H9 (cell line): ENCODE results near the gene DNAI1. TPM values are rescaled to one million over a fixed set of nuclear protein-coding genes. Genes with fewer than 3 reads are reported as not detected.

ENCODE experiments used
- DNase-seq: peaks from one replicate; pipeline ENCODE4 v3.0.0-alpha.2; 2017
- H2AFZ ChIP-seq: one replicate; pipeline ENCODE4 v1.6.1; 2013; ENCODE audit warnings: mild to moderate bottlenecking, low read length, control low read depth, moderate library complexity
- H2AK5ac ChIP-seq: 2 replicates; pipeline ENCODE4 v1.6.1; 2013; ENCODE audit warnings: low read length, control low read depth, mixed read lengths; ENCODE audit not compliant: insufficient read length
- H2BK120ac ChIP-seq: one replicate; pipeline ENCODE4 v1.6.1; 2013; ENCODE audit warnings: low read depth, mild to moderate bottlenecking, low read length, control low read depth, inconsistent platforms; ENCODE audit not compliant: poor library complexity, severe bottlenecking
- H2BK12ac ChIP-seq: 2 replicates; pipeline ENCODE4 v1.6.1; 2013; ENCODE audit warnings: low read length, control low read depth, mixed read lengths, low read depth; ENCODE audit not compliant: insufficient read length
- H2BK15ac ChIP-seq: 2 replicates; pipeline ENCODE4 v1.6.1; 2013; ENCODE audit warnings: low read depth, low read length, control low read depth
- H2BK20ac ChIP-seq: one replicate; pipeline ENCODE4 v1.6.1; 2013; ENCODE audit warnings: low read depth, mild to moderate bottlenecking, low read length, control low read depth, inconsistent platforms; ENCODE audit not compliant: poor library complexity, severe bottlenecking
- H2BK5ac ChIP-seq: 2 replicates; pipeline ENCODE4 v1.6.1; 2013; ENCODE audit warnings: low read length, control low read depth, mixed read lengths; ENCODE audit not compliant: insufficient read length
- H3K14ac ChIP-seq: 2 replicates; pipeline ENCODE4 v1.6.1; 2013; ENCODE audit warnings: low read length, control low read depth; ENCODE audit not compliant: insufficient read depth
- H3K18ac ChIP-seq: 2 replicates; pipeline ENCODE4 v1.6.1; 2013; ENCODE audit warnings: low read depth, mild to moderate bottlenecking, mixed read lengths, low read length, control low read depth; ENCODE audit not compliant: insufficient read length
- H3K23ac ChIP-seq: 2 replicates; pipeline ENCODE4 v1.6.1; 2013; ENCODE audit warnings: low read length, control low read depth, mixed read lengths, low read depth; ENCODE audit not compliant: insufficient read length
- H3K23me2 ChIP-seq: 2 replicates; pipeline ENCODE4 v1.6.1; 2013; ENCODE audit warnings: low read depth, mild to moderate bottlenecking, mixed read lengths, low read length, control low read depth; ENCODE audit not compliant: insufficient read length, poor library complexity, severe bottlenecking
- H3K27ac ChIP-seq: 2 replicates; pipeline ENCODE4 v1.5.1; 2013; ENCODE audit warnings: low read length, control low read depth, mixed read lengths, low read depth; ENCODE audit not compliant: insufficient read length
- H3K27me3 ChIP-seq: 2 replicates; pipeline ENCODE4 v1.6.1; 2013; ENCODE audit warnings: low read length, control low read depth, inconsistent platforms; ENCODE audit not compliant: insufficient read depth
- H3K4ac ChIP-seq: 2 replicates; pipeline ENCODE4 v1.6.1; 2013; ENCODE audit warnings: low read depth, mild to moderate bottlenecking, control low read depth, inconsistent platforms, low read length, moderate library complexity
- H3K4me1 ChIP-seq: 2 replicates; pipeline ENCODE4 v1.6.1; 2013; ENCODE audit warnings: low read length, control low read depth, inconsistent platforms; ENCODE audit not compliant: insufficient read depth
- H3K4me2 ChIP-seq: 2 replicates; pipeline ENCODE4 v1.6.1; 2013; ENCODE audit warnings: low read length, control low read depth, mixed read lengths; ENCODE audit not compliant: insufficient read length, insufficient read depth
- H3K56ac ChIP-seq: 2 replicates; pipeline ENCODE4 v1.6.1; 2013; ENCODE audit warnings: low read depth, mild to moderate bottlenecking, mixed read lengths, low read length, control low read depth; ENCODE audit not compliant: insufficient read length
- H3K79me1 ChIP-seq: 2 replicates; pipeline ENCODE4 v1.6.1; 2013; ENCODE audit warnings: low read depth, mild to moderate bottlenecking, moderate library complexity, low read length, control low read depth, inconsistent platforms; ENCODE audit not compliant: insufficient read depth, poor library complexity, severe bottlenecking
- H3K79me2 ChIP-seq: 2 replicates; pipeline ENCODE4 v1.6.1; 2013; ENCODE audit warnings: low read length, control low read depth, inconsistent platforms; ENCODE audit not compliant: insufficient read depth
- H3K9ac ChIP-seq: 2 replicates; pipeline ENCODE4 v1.6.1; 2013; ENCODE audit warnings: low read length, control low read depth, mixed read lengths; ENCODE audit not compliant: insufficient read length; ENCODE audit errors: extremely low read depth
- H3K9me3 ChIP-seq: one replicate; pipeline ENCODE4 v1.6.1; 2013; ENCODE audit warnings: low read depth, low read length, inconsistent platforms; ENCODE audit not compliant: control insufficient read depth
- H3T11ph ChIP-seq: one replicate; pipeline ENCODE4 v1.6.1; 2013; ENCODE audit warnings: mild to moderate bottlenecking, low read length, control low read depth, inconsistent platforms
- H4K20me1 ChIP-seq: one replicate; pipeline ENCODE4 v1.6.1; 2013; ENCODE audit not compliant: control insufficient read depth, insufficient read length, insufficient read depth
- H4K5ac ChIP-seq: 2 replicates; pipeline ENCODE4 v1.6.1; 2013; ENCODE audit warnings: low read depth, mild to moderate bottlenecking, mixed read lengths, low read length, control low read depth; ENCODE audit not compliant: insufficient read length
- H4K8ac ChIP-seq: replicated peaks from 2 replicates; pipeline ENCODE4 v1.6.1; 2013; ENCODE audit warnings: low read length, control low read depth, mixed read lengths, low read depth; ENCODE audit not compliant: insufficient read length
- H4K91ac ChIP-seq: 2 replicates; pipeline ENCODE4 v1.6.1; 2013; ENCODE audit warnings: low read depth, mild to moderate bottlenecking, moderate library complexity, mixed read lengths, low read length, control low read depth; ENCODE audit not compliant: insufficient read length
- H3K27ac Mint-ChIP-seq, 3 experiments: 2 replicates in 2 of 3; 3 replicates in 1 of 3; pipeline ENCODE4 v1.8.0; 2020 to 2021; ENCODE audit warnings: mixed read lengths in 3 of 3, mild to moderate bottlenecking in 1 of 3, moderate library complexity in 1 of 3
- H3K27me3 Mint-ChIP-seq: 2 replicates; pipeline ENCODE4 v1.8.0; 2021; ENCODE audit warnings: low read depth, mild to moderate bottlenecking, moderate library complexity, mixed read lengths
- H3K36me3 Mint-ChIP-seq, 3 experiments: 2 replicates in 2 of 3; 3 replicates in 1 of 3; pipeline ENCODE4 v1.8.0; 2020 to 2021; ENCODE audit warnings: low read depth in 3 of 3, mixed read lengths in 3 of 3; ENCODE audit not compliant: insufficient read depth in 1 of 3
- H3K4me1 Mint-ChIP-seq, 2 experiments: 2 replicates each; pipeline ENCODE4 v1.8.0; 2020; ENCODE audit warnings: mixed read lengths in 2 of 2
- H3K4me3 Mint-ChIP-seq, 2 experiments: 2 replicates in 1 of 2; 3 replicates in 1 of 2; pipeline ENCODE4 v1.8.0; 2020 to 2021; ENCODE audit warnings: mild to moderate bottlenecking in 2 of 2, mixed read lengths in 2 of 2, moderate library complexity in 1 of 2
- H3K9me3 Mint-ChIP-seq, 2 experiments: 2 replicates in 1 of 2; 3 replicates in 1 of 2; pipeline ENCODE4 v1.8.0; 2020; ENCODE audit warnings: mild to moderate bottlenecking in 2 of 2, mixed read lengths in 2 of 2, moderate library complexity in 1 of 2
- whole genome bisulfite sequencing: extraction: QIAGEN DNeasy Blood & Tissue Kit; methylation state at CpG from one replicate; pipeline ENCODE4 v1.1.7; 2013; ENCODE audit warnings: missing lambda C conversion rate, low lambda C conversion rate, mixed read lengths; ENCODE audit not compliant: insufficient read length; ENCODE audit errors: extremely low coverage; 5-methylcytosine and 5-hydroxymethylcytosine counted together
- total RNA-seq: library from RNA; stranded (reverse); gene quantifications from 2 replicates; pipeline ENCODE4 v1.2.1, GENCODE V29; 2021
- TF ChIP-seq, protein P1 (sequence below): fragments of 200-600 bp; sonication (generic); conservative IDR thresholded peaks from 3 replicates; pipeline ENCODE4 v1.8.0; 2021; ENCODE audit warnings: antibody characterized with exemption, mild to moderate bottlenecking

DNAI1 gene
- total RNA-seq, 1 experiment from 2014 or later, result 0.22 TPM

- no peaks in the 10 kb centered on the region for H3K79me2 ChIP-seq
- WGBS, result no CpG with 5 or more reads among the region's 16 CpGs
- no peak overlapping the region for H3K4me2 ChIP-seq
- H3K56ac ChIP-seq, result no peak overlapping the region
- no peak overlapping the region for H3K14ac ChIP-seq
- no peak overlapping the region for H3K23ac ChIP-seq
- H4K91ac ChIP-seq, result no peak overlapping the region
- peaks cover 3% of the 10 kb centered on the region for H3K27me3 Mint-ChIP-seq
- no peak overlapping the region for H2BK5ac ChIP-seq
- H3K18ac ChIP-seq, result no peak overlapping the region
- H3K27ac Mint-ChIP-seq, result no peak overlapping the region
- no peaks in the 10 kb centered on the region for H3K9me3 ChIP-seq
- no peak overlapping the region for H2AK5ac ChIP-seq
- no peak overlapping the region for H2BK12ac ChIP-seq
- H3K27ac ChIP-seq, result no peak overlapping the region
- no peaks in the 10 kb centered on the region; a peak in 1 of 5 replicates for H3K9me3 Mint-ChIP-seq
- no peaks in the 10 kb centered on the region for H3K36me3 Mint-ChIP-seq
- no peak overlapping the region for H2AFZ ChIP-seq
- TF ChIP-seq, protein P1, sequence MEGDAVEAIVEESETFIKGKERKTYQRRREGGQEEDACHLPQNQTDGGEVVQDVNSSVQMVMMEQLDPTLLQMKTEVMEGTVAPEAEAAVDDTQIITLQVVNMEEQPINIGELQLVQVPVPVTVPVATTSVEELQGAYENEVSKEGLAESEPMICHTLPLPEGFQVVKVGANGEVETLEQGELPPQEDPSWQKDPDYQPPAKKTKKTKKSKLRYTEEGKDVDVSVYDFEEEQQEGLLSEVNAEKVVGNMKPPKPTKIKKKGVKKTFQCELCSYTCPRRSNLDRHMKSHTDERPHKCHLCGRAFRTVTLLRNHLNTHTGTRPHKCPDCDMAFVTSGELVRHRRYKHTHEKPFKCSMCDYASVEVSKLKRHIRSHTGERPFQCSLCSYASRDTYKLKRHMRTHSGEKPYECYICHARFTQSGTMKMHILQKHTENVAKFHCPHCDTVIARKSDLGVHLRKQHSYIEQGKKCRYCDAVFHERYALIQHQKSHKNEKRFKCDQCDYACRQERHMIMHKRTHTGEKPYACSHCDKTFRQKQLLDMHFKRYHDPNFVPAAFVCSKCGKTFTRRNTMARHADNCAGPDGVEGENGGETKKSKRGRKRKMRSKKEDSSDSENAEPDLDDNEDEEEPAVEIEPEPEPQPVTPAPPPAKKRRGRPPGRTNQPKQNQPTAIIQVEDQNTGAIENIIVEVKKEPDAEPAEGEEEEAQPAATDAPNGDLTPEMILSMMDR, result no peak
- H3K4me1 Mint-ChIP-seq, result peaks cover 28 to 37% of the 10 kb centered on the region in 2 experiments
- H2BK120ac ChIP-seq, result no peak overlapping the region
- H3K4me3 Mint-ChIP-seq, result no peak overlapping the region; a peak in 1 of 5 replicates
- H3K4me1 ChIP-seq, result peaks cover 9% of the 10 kb centered on the region; the same call in 1 of the 2 replicates
- no peaks in the 10 kb centered on the region for H3K23me2 ChIP-seq
- no peak for DNase-seq
- no peaks in the 10 kb centered on the region for H3K79me1 ChIP-seq
- no peak overlapping the region for H4K8ac ChIP-seq
- no peaks in the 10 kb centered on the region for H4K20me1 ChIP-seq
- no peak overlapping the region for H3K4ac ChIP-seq
- no peak overlapping the region for H2BK20ac ChIP-seq
- no peak overlapping the region for H4K5ac ChIP-seq
- H3K9ac ChIP-seq, result no peak overlapping the region
- H3K27me3 ChIP-seq, result no peaks in the 10 kb centered on the region
- no peak overlapping the region for H3T11ph ChIP-seq
- H2BK15ac ChIP-seq, result no peak overlapping the region
These were observed 95.8 kb downstream of the DNAI1 start for GRCh38 chr9:34554211-34555001.
